Activated naive CD4-positive, alpha-beta T cell treated with anti-CD3 and anti-CD28 coated beads, Interleukin-2, amount 50 U/mL, for 72 hours (primary cell): ENCODE measurements around the gene CEP76. TPM values are rescaled to one million over a fixed set of nuclear protein-coding genes. Genes with fewer than 3 reads are reported as not detected.
"Not testable (repeated sequence)": the region's sequence is repeated elsewhere in the genome, so short reads cannot be mapped to it uniquely, and the experiment has no call there.

Experiments
- ATAC-seq, 2 donors: fragments of 150-1000 bp; cut with Tn5 transposase; 2 replicates each; pipeline ENCODE4 v1.10.0; 2021; ENCODE audit warnings: mild to moderate bottlenecking in 2 of 2, moderate library complexity in 2 of 2
- DNase-seq, 2 donors: peaks; one replicate each; pipeline ENCODE4 v3.0.0; 2021 to 2022; ENCODE audit warnings: low spot score in 2 of 2
- H3K27ac Mint-ChIP-seq, 2 donors: one replicate each; pipeline ENCODE4 v1.8.0; 2022; ENCODE audit warnings: mild to moderate bottlenecking in 2 of 2, mixed read lengths in 2 of 2
- H3K36me3 Mint-ChIP-seq, 2 donors: one replicate each; pipeline ENCODE4 v1.8.0; 2022; ENCODE audit warnings: mixed read lengths in 2 of 2
- H3K9me3 Mint-ChIP-seq, 2 donors: one replicate each; pipeline ENCODE4 v1.8.0; 2022; ENCODE audit warnings: mixed read lengths in 2 of 2
- total RNA-seq, 2 donors: library from RNA; stranded (reverse); gene quantifications; one replicate each; pipeline ENCODE4 v1.2.3, GENCODE V29; 2022

The CEP76 gene
- total RNA-seq, 2 donors from 2014 or later = 10.9 to 13.2 TPM

- peaks cover 0 to 5% of the 10 kb centered on the region in 2 donors for H3K36me3 Mint-ChIP-seq
- peak in 1 of 2 donors; percentile 33 for ATAC-seq
- no peaks in the 10 kb centered on the region for H3K9me3 Mint-ChIP-seq
- H3K27ac Mint-ChIP-seq = no peak overlapping the region
- DNase-seq = no peak
Observed at GRCh38 chr18:12658426-12659138, 43.9 kb downstream of the CEP76 start.

DNA sequence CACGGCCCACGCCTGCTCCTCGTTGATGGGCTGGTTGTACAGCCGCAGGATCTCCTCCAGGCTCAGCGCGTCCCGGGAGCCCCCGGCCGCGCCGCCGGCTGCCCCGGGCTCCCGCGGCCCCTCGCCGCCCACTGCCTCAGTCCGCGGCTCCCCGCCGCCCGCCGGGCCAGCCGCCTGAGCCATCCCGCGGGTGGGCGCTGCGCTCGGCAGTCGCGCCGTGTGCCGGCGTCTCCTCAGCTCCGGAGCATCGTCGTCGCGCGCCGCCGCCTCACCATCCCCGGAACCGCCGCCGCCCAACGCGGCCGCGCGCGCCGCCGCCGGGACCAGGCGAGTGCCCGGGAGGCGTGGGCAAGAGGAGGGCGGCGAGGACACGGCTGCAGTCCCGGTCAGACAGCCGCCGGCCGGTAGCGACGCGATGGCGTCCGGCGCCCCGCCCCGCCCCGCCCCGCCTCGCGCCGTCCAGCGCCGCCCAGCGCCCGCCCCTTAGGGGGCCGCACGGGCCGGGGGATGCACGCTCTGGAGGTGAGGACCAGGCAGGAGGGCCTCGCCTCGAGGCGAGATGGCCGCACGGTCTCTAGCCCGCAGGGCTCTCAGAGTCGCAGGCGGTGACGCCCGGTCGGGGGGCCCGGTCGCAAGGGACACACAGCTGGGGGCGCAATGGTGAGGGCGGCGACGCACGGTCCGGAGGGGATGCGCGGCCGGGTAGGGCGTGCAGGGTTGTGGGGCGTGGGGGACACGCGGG, 44.7 kb downstream of the CEP76 start, which contains the start of gene SPIRE1:
SPIRE1 (minus strand) TSS at position 424 of the 742 bp plus-strand sequence; CDS start at position 183, 241 bp downstream.
- peak; percentile 73 to 74 for ATAC-seq
- peaks cover 0 to 5% of the 10 kb centered on the region in 2 donors for H3K36me3 Mint-ChIP-seq

DNA sequence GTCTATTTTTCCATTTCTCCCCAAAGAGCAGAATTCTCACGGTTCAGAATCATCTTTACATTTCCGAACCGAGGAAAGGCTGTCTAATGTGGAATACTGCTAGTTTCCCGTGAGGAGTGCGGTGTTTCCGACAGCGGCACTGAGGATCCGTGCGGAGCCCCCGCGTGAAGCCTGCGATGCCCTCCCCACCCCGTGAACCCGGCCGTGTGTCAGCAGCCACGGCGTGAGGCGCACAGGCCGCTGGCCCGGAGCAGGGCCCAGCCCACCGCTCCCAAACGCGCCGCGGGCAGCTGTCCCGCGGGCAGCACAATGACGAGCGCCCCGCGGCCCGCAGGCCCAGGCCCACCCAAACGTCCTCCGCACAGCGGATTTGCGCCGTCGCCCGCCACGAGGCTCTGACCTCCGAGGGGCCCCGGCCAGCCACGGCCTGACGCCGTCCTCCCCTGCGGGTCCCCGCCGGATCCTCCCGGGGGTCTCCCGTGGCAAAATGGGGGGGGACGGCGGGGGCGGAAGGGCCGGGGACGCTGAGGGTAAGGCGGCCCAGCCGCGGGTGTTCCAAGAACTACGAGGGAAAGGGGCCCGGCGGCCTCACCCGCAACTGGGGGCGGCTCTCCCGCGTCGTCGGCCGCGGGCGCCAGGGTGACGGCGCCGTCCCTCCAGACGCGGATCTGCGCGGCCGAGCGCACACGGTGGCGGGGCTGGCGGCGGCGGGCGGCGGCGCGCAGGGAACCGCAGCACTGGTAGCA, 45.4 kb downstream of the CEP76 start:
- DNase-seq (peak; percentile 6 to 57), ATAC-seq (peak; percentile 61 to 66)
- Mint-ChIP-seq H3K9me3 (no peaks in the 10 kb centered on the region), H3K27ac (no peak overlapping the region), H3K36me3 (peaks cover 0 to 5% of the 10 kb centered on the region in 2 donors)

More for the DNA sequence above, 44.7 kb downstream of the CEP76 start, which contains the start of gene SPIRE1:
- peak; percentile 30 to 63 for DNase-seq
- Mint-ChIP-seq H3K9me3 (no peaks in the 10 kb centered on the region), H3K27ac (no peak within 1 kb of the TSS)

- ATAC-seq = no peak
- Mint-ChIP-seq H3K36me3 (peaks cover 0 to 5% of the 10 kb centered on the region in 2 donors), H3K27ac (no peak overlapping the region)
Observed at GRCh38 chr18:12656605-12656937, 46.0 kb downstream of the CEP76 start.

GRCh38 chr18:12654971-12655370, 47.6 kb downstream of the CEP76 start:
- no peak overlapping the region for H3K27ac Mint-ChIP-seq
- ATAC-seq = no peak
- peaks cover 0 to 5% of the 10 kb centered on the region in 2 donors for H3K36me3 Mint-ChIP-seq
- DNase-seq = no peak
- no peaks in the 10 kb centered on the region for H3K9me3 Mint-ChIP-seq

More at GRCh38 chr18:12656605-12656937, 46.0 kb downstream of the CEP76 start:
- DNase-seq = no peak
- H3K9me3 Mint-ChIP-seq = no peaks in the 10 kb centered on the region

DNA sequence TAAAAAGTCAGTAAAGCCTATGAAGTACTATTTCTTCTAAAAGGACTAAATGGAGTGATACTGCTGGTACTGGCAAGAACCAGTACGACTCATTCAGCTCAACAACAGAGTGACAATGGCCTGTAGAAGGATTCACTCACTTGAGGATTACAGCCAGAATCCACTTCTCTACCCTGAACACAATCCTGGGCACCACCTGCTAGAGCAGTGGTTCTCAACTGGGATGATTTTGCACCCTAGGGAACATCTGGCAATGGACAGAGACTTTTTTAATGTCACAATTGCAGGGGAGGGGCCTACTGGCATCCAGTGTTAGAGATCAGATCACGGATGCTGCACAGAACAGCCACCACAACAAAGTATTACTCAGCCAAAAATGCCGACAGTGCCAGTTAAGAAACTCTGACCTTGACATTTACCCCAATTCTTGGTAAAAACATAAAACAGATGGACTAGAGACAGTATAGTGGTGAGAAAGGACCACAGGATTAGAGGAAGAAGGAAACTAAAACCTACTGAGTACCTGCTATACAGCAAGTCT, 49.6 kb downstream of the CEP76 start:
- Mint-ChIP-seq H3K36me3 (no peaks in the 10 kb centered on the region), H3K27ac (no peak overlapping the region), H3K9me3 (no peaks in the 10 kb centered on the region)
- ATAC-seq = peak; percentile 56 to 66
- no peak for DNase-seq

DNA sequence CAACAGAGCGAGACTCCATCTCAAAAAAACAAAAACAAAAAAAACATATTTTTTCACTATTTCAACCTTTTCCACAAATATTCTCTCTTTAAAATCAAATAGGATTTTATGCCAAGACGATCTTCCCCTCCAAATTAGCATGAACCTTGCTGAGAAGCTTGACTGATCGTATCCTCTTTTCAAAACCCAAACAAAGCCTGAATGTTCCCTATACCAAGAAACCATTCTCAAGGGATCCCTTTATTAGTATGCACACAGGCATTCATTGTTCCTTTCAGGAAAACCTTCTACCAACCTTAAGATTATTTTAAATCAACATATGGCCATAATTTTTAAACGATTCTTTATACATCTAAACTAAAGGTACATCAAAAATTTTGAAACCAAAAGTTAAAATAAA, 50.9 kb downstream of the CEP76 start:
- ATAC-seq (no peak), DNase-seq (no peak)
- Mint-ChIP-seq H3K36me3 (no peaks in the 10 kb centered on the region), H3K27ac (no peak overlapping the region), H3K9me3 (no peaks in the 10 kb centered on the region)

- H3K9me3 Mint-ChIP-seq = no peaks in the 10 kb centered on the region
- no peak for ATAC-seq
- H3K27ac Mint-ChIP-seq = no peak overlapping the region
- DNase-seq = no peak
- H3K36me3 Mint-ChIP-seq = no peaks in the 10 kb centered on the region
Observed at GRCh38 chr18:12647773-12648172, 54.8 kb downstream of the CEP76 start.

DNA sequence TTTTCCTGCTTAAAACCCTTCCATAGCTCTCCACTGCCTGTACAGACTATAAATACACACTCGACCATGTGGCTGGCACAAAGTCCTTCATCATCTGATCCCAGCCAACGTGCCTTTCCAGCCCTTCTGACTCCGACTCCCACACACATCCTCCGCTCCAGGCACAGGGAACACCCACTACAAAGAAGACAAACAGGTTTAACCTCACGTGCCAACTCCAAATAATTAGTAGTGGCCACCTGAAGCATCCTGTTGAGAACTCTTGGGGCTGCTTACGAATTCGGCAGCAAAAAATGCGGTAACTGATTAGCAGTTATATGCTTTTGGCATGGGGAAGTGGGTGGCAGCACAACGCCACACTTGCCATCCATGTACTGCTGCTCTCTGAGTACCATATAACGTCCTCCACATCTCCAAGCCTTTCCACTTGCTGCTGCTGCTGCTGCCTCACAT, 56.7 kb downstream of the CEP76 start:
- DNase-seq (no peak), ATAC-seq (no peak)
- H3K27ac Mint-ChIP-seq = no peak overlapping the region
- H3K9me3 Mint-ChIP-seq = no peaks in the 10 kb centered on the region
- no peaks in the 10 kb centered on the region for H3K36me3 Mint-ChIP-seq

DNA sequence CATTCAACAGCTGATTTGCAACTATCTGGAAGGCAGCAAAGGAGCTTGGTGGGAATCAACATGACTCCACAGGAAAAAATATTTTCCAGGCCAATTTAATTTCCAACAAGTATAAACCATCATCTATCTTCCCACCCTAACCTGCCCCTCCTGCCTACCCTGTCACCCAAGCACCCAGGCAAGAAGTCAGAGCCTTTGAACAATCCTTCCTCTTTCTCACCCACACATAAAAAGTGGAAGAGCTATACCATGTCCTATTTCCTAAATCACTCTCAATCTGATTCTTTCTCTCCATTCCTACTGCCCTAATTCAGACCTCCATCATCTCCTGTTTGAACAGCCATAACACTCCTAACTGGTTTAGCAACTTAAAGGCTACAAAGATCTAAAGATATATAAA, 57.3 kb downstream of the CEP76 start:
- no peaks in the 10 kb centered on the region for H3K9me3 Mint-ChIP-seq
- no peak overlapping the region for H3K27ac Mint-ChIP-seq
- no peak for ATAC-seq
- no peak for DNase-seq
- H3K36me3 Mint-ChIP-seq = no peaks in the 10 kb centered on the region

DNA sequence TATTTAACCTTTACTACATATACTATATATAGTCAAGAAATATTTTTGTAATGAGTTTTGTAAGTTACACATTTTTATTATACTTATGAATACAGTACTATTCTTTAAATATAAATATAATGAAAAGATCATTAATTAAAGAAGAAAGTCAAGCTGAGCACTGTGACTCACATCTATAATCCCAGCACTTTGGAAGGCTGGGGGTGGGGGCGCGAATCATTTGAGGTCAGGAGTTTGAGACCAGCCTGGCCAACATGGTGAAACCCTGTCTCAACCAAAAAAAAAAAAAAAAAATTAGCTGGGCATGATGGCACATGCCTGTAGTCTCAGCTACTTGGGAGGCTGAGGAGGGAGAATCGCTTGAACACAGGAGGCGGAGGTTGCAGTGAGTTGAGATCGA, 58.8 kb downstream of the CEP76 start:
- DNase-seq, H3K9me3 Mint-ChIP-seq, ATAC-seq, H3K27ac Mint-ChIP-seq, H3K36me3 Mint-ChIP-seq: not testable (repeated sequence)

GRCh38 chr18:12640881-12641200, 61.7 kb downstream of the CEP76 start:
- no peak for DNase-seq
- H3K27ac Mint-ChIP-seq = no peak overlapping the region
- ATAC-seq = no peak
- no peaks in the 10 kb centered on the region for H3K36me3 Mint-ChIP-seq
- no peaks in the 10 kb centered on the region for H3K9me3 Mint-ChIP-seq

DNA sequence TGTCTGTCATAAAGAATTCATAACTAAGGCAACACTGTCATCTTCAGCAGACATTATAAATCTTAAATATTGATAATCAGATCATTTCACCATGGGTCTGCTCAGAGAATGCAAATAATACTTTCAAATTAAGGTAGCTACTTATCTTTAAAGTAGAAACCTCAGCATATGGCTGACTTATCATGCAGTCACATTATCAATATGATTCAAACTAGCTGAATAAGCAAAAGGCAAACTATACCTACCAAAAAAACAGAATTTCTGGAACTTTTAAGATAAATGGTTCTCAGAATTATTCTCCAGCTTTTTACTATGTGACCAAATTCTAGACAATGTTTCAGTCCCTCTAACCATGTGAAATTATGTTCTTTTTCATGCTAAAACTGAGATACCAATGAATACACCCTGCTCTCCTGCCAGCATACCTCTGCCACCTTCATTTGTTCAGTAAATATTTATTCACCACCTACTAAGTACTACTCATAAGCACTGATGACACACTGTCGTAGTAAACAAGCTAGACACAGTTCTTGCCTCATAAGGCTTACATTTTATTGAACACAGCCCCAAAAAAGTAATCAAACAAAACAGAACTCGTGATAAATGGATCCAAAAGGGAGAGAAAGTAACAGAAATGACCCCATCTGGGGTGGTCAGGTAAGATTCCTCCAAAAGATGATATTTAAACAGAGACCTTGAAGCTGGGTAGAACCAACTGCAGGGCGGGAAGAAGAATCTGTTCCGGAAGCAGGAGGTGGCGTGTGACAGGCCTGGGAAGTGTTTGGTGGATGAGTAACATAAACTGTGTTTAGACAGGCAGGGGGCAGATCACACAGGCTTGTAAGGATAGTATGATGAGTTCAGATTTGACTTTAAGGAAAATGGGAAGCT, 62.3 kb downstream of the CEP76 start:
- Mint-ChIP-seq H3K36me3 (no peaks in the 10 kb centered on the region), H3K27ac (no peak overlapping the region), H3K9me3 (no peaks in the 10 kb centered on the region)
- ATAC-seq (peak in 1 of 2 donors; percentile 24), DNase-seq (no peak)

- ATAC-seq (no peak), DNase-seq (no peak)
- Mint-ChIP-seq H3K27ac (no peak overlapping the region), H3K36me3 (no peaks in the 10 kb centered on the region), H3K9me3 (no peaks in the 10 kb centered on the region)
Observed at GRCh38 chr18:12638644-12639124, 63.8 kb downstream of the CEP76 start.

GRCh38 chr18:12637901-12638643, 64.5 kb downstream of the CEP76 start:
- H3K36me3 Mint-ChIP-seq = no peaks in the 10 kb centered on the region
- no peaks in the 10 kb centered on the region for H3K9me3 Mint-ChIP-seq
- ATAC-seq (no peak), DNase-seq (no peak)
- no peak overlapping the region for H3K27ac Mint-ChIP-seq
